Gastroesophageal sphincter (tissue), 3 donors: Measurements from ENCODE around the gene SCRN2.

Source experiments
- CTCF ChIP-seq, 4 experiments: fragments of 200-600 bp in 2 of 4; fragments of 450-650 bp in 2 of 4; sonication (generic) in 1 of 4; IDR thresholded peaks; one replicate each; pipeline ENCODE4 v1.5.1; 2017 to 2019; ENCODE audit warnings: antibody characterized with exemption in 4 of 4, mild to moderate bottlenecking in 2 of 4, moderate library complexity in 2 of 4
- EP300 ChIP-seq: sonication (generic); formaldehyde crosslinking; IDR thresholded peaks from one replicate; pipeline ENCODE4 v1.6.1; 2017; ENCODE audit warnings: antibody characterized with exemption, mild to moderate bottlenecking
- POLR2A ChIP-seq, 2 donors: fragments of 450-650 bp; IDR thresholded peaks; one replicate each; pipeline ENCODE4 v1.6.1; 2017; ENCODE audit warnings: antibody characterized with exemption in 2 of 2, mild to moderate bottlenecking in 2 of 2, moderate library complexity in 1 of 2

GRCh38 chr17:47840742-47841487 is at the start of gene SCRN2:
- TF ChIP-seq CTCF (IDR thresholded peaks at IDR 0.05) (peak in 2 of 4 experiments; percentile 98 to 99), POLR2A (IDR thresholded peaks at IDR 0.05) (peak in 1 of 2 donors; percentile 19), EP300 (no peak)
